ENCODE measurements around the gene SESTD1.

DNA sequence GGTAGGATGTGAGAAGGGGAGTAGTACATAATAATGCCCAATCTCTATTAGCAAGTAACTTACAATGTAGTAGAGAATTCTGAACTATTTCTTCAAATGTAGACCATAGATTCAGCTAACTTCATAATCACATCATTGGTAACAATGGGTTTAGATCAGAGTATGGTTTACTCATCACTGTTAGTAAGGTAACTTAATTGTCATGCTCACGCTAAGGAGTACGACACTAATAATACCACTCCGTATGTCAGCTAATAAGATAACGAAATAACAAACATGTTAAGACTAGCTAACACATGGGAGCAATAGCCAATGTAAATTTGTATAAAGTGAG, 158.3 kb downstream of the SESTD1 start:
- TF ChIP-seq POLR2A (IDR thresholded peaks at IDR 0.05; ENCODE audit: low read length) (no peak), BCL3 (IDR thresholded peaks at IDR 0.05) (no peak), RAD21 (conservative IDR thresholded peaks at IDR 0.05 in 1 of 2, IDR thresholded peaks at IDR 0.05 in 1 of 2) (no peak)
